Naive B cell (primary cell): Measurements from ENCODE around the gene ALDOC. TPM values are rescaled to one million over a fixed set of nuclear protein-coding genes. Genes with fewer than 3 reads are reported as not detected.

Experiments
- ATAC-seq, 2 donors: fragments of 150-1000 bp; cut with Tn5 transposase; 2 replicates each; pipeline ENCODE4 v1.10.0; 2021; ENCODE audit warnings: low read depth in 2 of 2, mild to moderate bottlenecking in 2 of 2, moderate library complexity in 2 of 2
- DNase-seq: peaks from one replicate; pipeline ENCODE4 v3.0.0; 2022
- H3K27ac Mint-ChIP-seq, 6 donors: one replicate each; pipeline ENCODE4 v1.8.0; 2020 to 2022; ENCODE audit warnings: mild to moderate bottlenecking in 6 of 6, mixed read lengths in 6 of 6, moderate library complexity in 5 of 6, inconsistent platforms in 2 of 6
- H3K27me3 Mint-ChIP-seq, 3 donors: one replicate each; pipeline ENCODE4 v1.8.0; 2021 to 2022; ENCODE audit warnings: mixed read lengths in 3 of 3, mild to moderate bottlenecking in 1 of 3
- H3K36me3 Mint-ChIP-seq, 2 donors: one replicate each; pipeline ENCODE4 v1.8.0; 2020 to 2022; ENCODE audit warnings: mixed read lengths in 2 of 2, inconsistent platforms in 1 of 2, mild to moderate bottlenecking in 1 of 2
- H3K4me1 Mint-ChIP-seq, 3 donors: one replicate each; pipeline ENCODE4 v1.8.0; 2020 to 2022; ENCODE audit warnings: mixed read lengths in 3 of 3, inconsistent platforms in 1 of 3, mild to moderate bottlenecking in 1 of 3, moderate library complexity in 1 of 3
- H3K4me3 Mint-ChIP-seq, 8 donors: one replicate each; pipeline ENCODE4 v1.8.0; 2020 to 2022; ENCODE audit warnings: mild to moderate bottlenecking in 8 of 8, mixed read lengths in 8 of 8, moderate library complexity in 8 of 8, inconsistent platforms in 2 of 8
- H3K9me3 Mint-ChIP-seq, 7 donors: one replicate each; pipeline ENCODE4 v1.8.0; 2020 to 2022; ENCODE audit warnings: mixed read lengths in 7 of 7, mild to moderate bottlenecking in 5 of 7, inconsistent platforms in 2 of 7, moderate library complexity in 1 of 7
- polyA plus RNA-seq, 6 donors: library from polyadenylated mRNA; unstranded; fragments of 300-500 nt; fragmentation: Illumina TruSeq; gene quantifications; one replicate each; pipeline ENCODE4 v1.2.3, GENCODE V29; 2021; ENCODE audit warnings: low read depth in 6 of 6

Gene ALDOC
- polyA plus RNA-seq, 6 donors from 2014 or later = 30.6 to 67.9 (median 48.3) TPM

GRCh38 chr17:28530926-28531325 is 45.8 kb downstream of the ALDOC start:
- no peak for DNase-seq
- Mint-ChIP-seq H3K4me1 (peaks cover 0 to 5% (median 3%) of the 10 kb centered on the region in 3 donors), H3K27ac (peak overlapping the region in 1 of 6 donors; percentile 5), H3K9me3 (no peaks in the 10 kb centered on the region), H3K4me3 (no peak overlapping the region), H3K27me3 (peaks cover 0 to 8% (median 0%) of the 10 kb centered on the region in 3 donors), H3K36me3 (no peaks in the 10 kb centered on the region)
- no peak for ATAC-seq

- no peaks in the 10 kb centered on the region for H3K36me3 Mint-ChIP-seq
- ATAC-seq = no peak
Measured at GRCh38 chr17:28530250-28530649, 46.4 kb downstream of the ALDOC start.

GRCh38 chr17:28529013-28529400 is 47.7 kb downstream of the ALDOC start:
- no peaks in the 10 kb centered on the region for H3K36me3 Mint-ChIP-seq
- H3K27me3 Mint-ChIP-seq = peaks cover 0 to 8% (median 0%) of the 10 kb centered on the region in 3 donors
- ATAC-seq = no peak
- no peak for DNase-seq
- peaks cover 0 to 5% (median 3%) of the 10 kb centered on the region in 3 donors for H3K4me1 Mint-ChIP-seq
- H3K27ac Mint-ChIP-seq = no peak overlapping the region
- no peaks in the 10 kb centered on the region for H3K9me3 Mint-ChIP-seq
- H3K4me3 Mint-ChIP-seq = peak overlapping the region in 1 of 8 donors; percentile 60

More at GRCh38 chr17:28530250-28530649, 46.4 kb downstream of the ALDOC start:
- DNase-seq = no peak
- H3K4me3 Mint-ChIP-seq = no peak overlapping the region
- H3K9me3 Mint-ChIP-seq = no peaks in the 10 kb centered on the region
- no peak overlapping the region for H3K27ac Mint-ChIP-seq
- peaks cover 0 to 8% (median 0%) of the 10 kb centered on the region in 3 donors for H3K27me3 Mint-ChIP-seq
- H3K4me1 Mint-ChIP-seq = peaks cover 0 to 5% (median 3%) of the 10 kb centered on the region in 3 donors

GRCh38 chr17:28528327-28529012 is 48.2 kb downstream of the ALDOC start:
- Mint-ChIP-seq H3K27me3 (peaks cover 0 to 8% (median 0%) of the 10 kb centered on the region in 3 donors), H3K36me3 (no peaks in the 10 kb centered on the region), H3K4me1 (peaks cover 0 to 3% (median 3%) of the 10 kb centered on the region in 3 donors), H3K27ac (no peak overlapping the region), H3K4me3 (no peak overlapping the region), H3K9me3 (no peaks in the 10 kb centered on the region)
- ATAC-seq (no peak), DNase-seq (no peak)

- peaks cover 0 to 8% (median 0%) of the 10 kb centered on the region in 3 donors for H3K27me3 Mint-ChIP-seq
- H3K4me3 Mint-ChIP-seq = no peak overlapping the region
- ATAC-seq (no peak), DNase-seq (no peak)
- H3K36me3 Mint-ChIP-seq = no peaks in the 10 kb centered on the region
- no peaks in the 10 kb centered on the region for H3K9me3 Mint-ChIP-seq
- H3K4me1 Mint-ChIP-seq = peaks cover 0 to 3% (median 0%) of the 10 kb centered on the region in 3 donors
- peak overlapping the region in 1 of 6 donors; percentile 28 for H3K27ac Mint-ChIP-seq
Measured at GRCh38 chr17:28527859-28528258, 48.8 kb downstream of the ALDOC start.

- Mint-ChIP-seq H3K4me1 (peaks cover 0 to 3% (median 0%) of the 10 kb centered on the region in 3 donors), H3K9me3 (no peaks in the 10 kb centered on the region), H3K27me3 (peaks cover 0 to 8% (median 0%) of the 10 kb centered on the region in 3 donors), H3K27ac (peak overlapping the region in 3 of 6 donors; percentile 36 to 84 (median 49)), H3K4me3 (peak overlapping the region in 1 of 8 donors; percentile 37), H3K36me3 (no peaks in the 10 kb centered on the region)
- DNase-seq (no peak), ATAC-seq (no peak)
Measured at GRCh38 chr17:28527181-28527681, 49.5 kb downstream of the ALDOC start.

- ATAC-seq = no peak
- H3K9me3 Mint-ChIP-seq = no peaks in the 10 kb centered on the region
- H3K27ac Mint-ChIP-seq = no peak overlapping the region
- no peak overlapping the region for H3K4me3 Mint-ChIP-seq
- peaks cover 0 to 4% (median 0%) of the 10 kb centered on the region in 3 donors for H3K27me3 Mint-ChIP-seq
- no peak for DNase-seq
- no peaks in the 10 kb centered on the region for H3K36me3 Mint-ChIP-seq
- peaks cover 0 to 3% (median 0%) of the 10 kb centered on the region in 3 donors for H3K4me1 Mint-ChIP-seq
Measured at GRCh38 chr17:28526381-28526780, 50.3 kb downstream of the ALDOC start.

GRCh38 chr17:28524476-28525424 is 51.9 kb downstream of the ALDOC start:
- Mint-ChIP-seq H3K4me1 (peaks cover 0 to 7% (median 0%) of the 10 kb centered on the region in 3 donors), H3K4me3 (no peak overlapping the region), H3K27me3 (no peaks in the 10 kb centered on the region), H3K9me3 (no peaks in the 10 kb centered on the region), H3K36me3 (no peaks in the 10 kb centered on the region), H3K27ac (peak overlapping the region in 1 of 6 donors; percentile 10)
- ATAC-seq (no peak), DNase-seq (no peak)

GRCh38 chr17:28523876-28524275 is 52.8 kb downstream of the ALDOC start:
- DNase-seq = no peak
- no peak overlapping the region for H3K27ac Mint-ChIP-seq
- ATAC-seq = no peak
- peaks cover 0 to 11% (median 0%) of the 10 kb centered on the region in 3 donors for H3K4me1 Mint-ChIP-seq
- peak overlapping the region in 1 of 8 donors; percentile 22 for H3K4me3 Mint-ChIP-seq
- H3K9me3 Mint-ChIP-seq = no peaks in the 10 kb centered on the region
- H3K27me3 Mint-ChIP-seq = no peaks in the 10 kb centered on the region
- H3K36me3 Mint-ChIP-seq = no peaks in the 10 kb centered on the region

- Mint-ChIP-seq H3K9me3 (no peaks in the 10 kb centered on the region), H3K4me3 (no peak overlapping the region), H3K27ac (no peak overlapping the region), H3K27me3 (peaks cover 0 to 2% (median 0%) of the 10 kb centered on the region in 3 donors), H3K4me1 (peaks cover 3 to 15% (median 6%) of the 10 kb centered on the region in 3 donors), H3K36me3 (no peaks in the 10 kb centered on the region)
- ATAC-seq = no peak
- DNase-seq = no peak
Measured at GRCh38 chr17:28523186-28523585, 53.5 kb downstream of the ALDOC start.

Other genes starting within 250 kb of the ALDOC start
- 10 to 100 TPM; 41.5 to 53.9 (median 49.3) TPM for gene IFT20, start 241.4 kb downstream of the ALDOC start, polyA plus RNA-seq
- 10 to 100 TPM in 2 of 6 donors, 1 to 10 TPM in 4; 4.0 to 11.5 (median 9.4) TPM for gene TNFAIP1, start 241.1 kb downstream of the ALDOC start, polyA plus RNA-seq
- 100 to 1,000 TPM in 1 of 6 donors, 10 to 100 TPM in 5; 80.1 to 159 (median 84.3) TPM for gene POLDIP2, start 219.4 kb downstream of the ALDOC start, polyA plus RNA-seq
- not detected for gene SEBOX, start 211.7 kb downstream of the ALDOC start, polyA plus RNA-seq
- under 1 TPM in 1 of 6 donors, not detected in 5; 0.13 TPM for gene VTN, start 206.6 kb downstream of the ALDOC start, polyA plus RNA-seq
- gene SARM1, start 205.2 kb downstream of the ALDOC start, polyA plus RNA-seq = 1 to 10 TPM; 4.3 to 8.1 (median 7.1) TPM
- gene SLC46A1, start 170.7 kb downstream of the ALDOC start, polyA plus RNA-seq = 1 to 10 TPM in 1 of 6 donors, under 1 TPM in 3, not detected in 2; 0.53 to 3.6 (median 0.68) TPM
- gene SLC13A2, start 103.3 kb downstream of the ALDOC start, polyA plus RNA-seq = not detected
- gene FOXN1, start 70.5 kb downstream of the ALDOC start, polyA plus RNA-seq = not detected
- gene UNC119, start 24.3 kb downstream of the ALDOC start, polyA plus RNA-seq = 10 to 100 TPM; 69.7 to 93.0 (median 75.3) TPM
- 10 to 100 TPM; 31.3 to 61.7 (median 46.0) TPM for gene PIGS, start 5.4 kb downstream of the ALDOC start, polyA plus RNA-seq
- gene SPAG5, start 22.1 kb upstream of the ALDOC start, polyA plus RNA-seq = 1 to 10 TPM in 1 of 6 donors, under 1 TPM in 4, not detected in 1; 0.26 to 1.1 (median 0.62) TPM
- under 1 TPM in 2 of 6 donors, not detected in 4; 0.09 to 0.20 TPM for gene RSKR, start 37.3 kb upstream of the ALDOC start, polyA plus RNA-seq
- 10 to 100 TPM; 15.0 to 57.5 (median 40.8) TPM for gene BLTP2, start 68.3 kb upstream of the ALDOC start, polyA plus RNA-seq
- gene SDF2, start 85.0 kb upstream of the ALDOC start, polyA plus RNA-seq = 10 to 100 TPM; 46.0 to 76.5 (median 61.7) TPM
- gene SUPT6H, start 85.3 kb upstream of the ALDOC start, polyA plus RNA-seq = 10 to 100 TPM in 1 of 6 donors, 1 to 10 TPM in 5; 4.6 to 19.5 (median 7.4) TPM
- 1 to 10 TPM in 3 of 6 donors, under 1 TPM in 2, not detected in 1; 0.29 to 2.3 (median 1.1) TPM for gene PROCA1, start 135.0 kb upstream of the ALDOC start, polyA plus RNA-seq
- gene RAB34, start 141.0 kb upstream of the ALDOC start, polyA plus RNA-seq = 10 to 100 TPM; 11.6 to 22.6 (median 18.2) TPM
- 1,000 to 10,000 TPM; 5,077 to 6,780 (median 5,627) TPM for gene RPL23A, start 143.1 kb upstream of the ALDOC start, polyA plus RNA-seq
- 1 to 10 TPM in 1 of 6 donors, under 1 TPM in 1, not detected in 4; 0.93 to 1.2 TPM for gene TLCD1, start 149.3 kb upstream of the ALDOC start, polyA plus RNA-seq
- 10 to 100 TPM; 14.5 to 26.1 (median 19.6) TPM for gene NEK8, start 151.9 kb upstream of the ALDOC start, polyA plus RNA-seq
- 10 to 100 TPM in 4 of 6 donors, 1 to 10 TPM in 2; 5.4 to 17.1 (median 12.0) TPM for gene TRAF4, start 167.1 kb upstream of the ALDOC start, polyA plus RNA-seq